A673 (cell line): ENCODE data around the gene DMD. TPM values are rescaled to one million over a fixed set of nuclear protein-coding genes. Genes with fewer than 3 reads are reported as not detected.

ENCODE experiments used
- BruUV-seq: library from RNA; stranded (reverse); fragments of 400-500 nt; replicated peaks from 2 replicates; lab custom pipeline; 2021; lab: Mats Ljungman, UMichigan
- CTCF ChIA-PET: fragments of 300-600 bp; sonication (Branson Sonifier 250); formaldehyde crosslinking; loops from one replicate; lab custom pipeline; 2022; ENCODE audit warnings: antibody characterized with exemption; lab: Charles Lee
- POLR2A ChIA-PET: fragments of 300-600 bp; sonication (Branson Sonifier 250); formaldehyde crosslinking; loops from one replicate; lab custom pipeline; 2022; ENCODE audit warnings: antibody characterized with exemption; ENCODE audit not compliant: low non-redundant PET; lab: Charles Lee
- DNase-seq: peaks from one replicate; pipeline ENCODE4 v3.0.0-alpha.2; 2015; ENCODE audit warnings: low spot score
- H3K27ac ChIP-seq: fragments of 200-600 bp; sonication (generic); 2 replicates; pipeline ENCODE4 v1.5.1; 2016; ENCODE audit warnings: mixed run types, low read depth, mild to moderate bottlenecking, mixed read lengths, antibody characterized with exemption, low read length; ENCODE audit not compliant: poor library complexity, severe bottlenecking
- H3K27me3 ChIP-seq: fragments of 200-600 bp; sonication (generic); replicated peaks from 2 replicates; pipeline ENCODE4 v1.6.1; 2017; ENCODE audit warnings: mixed run types, low read depth, mild to moderate bottlenecking, mixed read lengths, antibody characterized with exemption, low read length; ENCODE audit not compliant: insufficient read depth, poor library complexity
- H3K36me3 ChIP-seq: fragments of 200-600 bp; sonication (generic); 2 replicates; pipeline ENCODE4 v1.6.1; 2016; ENCODE audit warnings: mixed run types, mild to moderate bottlenecking, mixed read lengths, antibody characterized with exemption, low read length; ENCODE audit not compliant: insufficient read depth, poor library complexity, severe bottlenecking
- H3K4me1 ChIP-seq: fragments of 200-600 bp; sonication (generic); 2 replicates; pipeline ENCODE4 v1.6.1; 2017; ENCODE audit warnings: mixed run types, mild to moderate bottlenecking, mixed read lengths, antibody characterized with exemption, low read length; ENCODE audit not compliant: insufficient read depth, poor library complexity, severe bottlenecking
- H3K4me3 ChIP-seq: fragments of 200-600 bp; sonication (generic); 2 replicates; pipeline ENCODE4 v1.5.1; 2016; ENCODE audit warnings: low read depth, mixed run types, mild to moderate bottlenecking, mixed read lengths, low read length; ENCODE audit not compliant: poor library complexity, severe bottlenecking
- H3K9me3 ChIP-seq: fragments of 200-600 bp; sonication (generic); 2 replicates; pipeline ENCODE4 v1.6.1; 2016; ENCODE audit warnings: mixed run types, low read depth, mild to moderate bottlenecking, mixed read lengths, antibody characterized with exemption, low read length; ENCODE audit not compliant: poor library complexity, severe bottlenecking
- CTCF ChIP-seq: fragments of 300-800, 200-600 bp; sonication (generic); conservative IDR thresholded peaks from 2 replicates; pipeline ENCODE4 v1.5.1; 2017; ENCODE audit warnings: low read depth, mild to moderate bottlenecking, antibody characterized with exemption, low read length, moderate library complexity, mixed read lengths
- EZH2 ChIP-seq: fragments of 200-600 bp; sonication (generic); IDR thresholded peaks from 2 replicates; pipeline ENCODE4 v1.6.1; 2017; ENCODE audit warnings: borderline replicate concordance, low read depth, mild to moderate bottlenecking, mixed read lengths, antibody characterized with exemption, low read length; ENCODE audit not compliant: poor library complexity, severe bottlenecking
- intact Hi-C: fragments of 100-400 bp; cut with micrococcal nuclease; formaldehyde crosslinking; loops from one replicate; pipeline ENCODE4 v1.10.0; 2022; ENCODE audit not compliant: unreplicated experiment
- total RNA-seq: library from RNA; stranded (reverse); gene quantifications from 2 replicates; pipeline ENCODE4 v1.2.3, GENCODE V29; 2021

Gene DMD
- total RNA-seq, 1 experiment from 2014 or later, result 5.4 TPM

- Histone ChIP-seq H3K27ac (no peak overlapping the region), H3K36me3 (no peaks in the 10 kb centered on the region), H3K27me3 (no peaks in the 10 kb centered on the region), H3K4me3 (no peak overlapping the region), H3K9me3 (peaks cover 4% of the 10 kb centered on the region), H3K4me1 (no peaks in the 10 kb centered on the region)
- CTCF ChIA-PET, result no interaction called here
- intact Hi-C loops, result no loop called here
- TF ChIP-seq CTCF, result no peak
- no peak for TF ChIP-seq EZH2
- no peak for DNase-seq
- no TSS peak for BruUV-seq
- POLR2A ChIA-PET, result no interaction called here
These were observed 935.2 kb downstream of the DMD start for GRCh38 chrX:32276153-32276552.

- TF ChIP-seq CTCF (no peak), EZH2 (no peak)
- Histone ChIP-seq H3K4me1 (no peaks in the 10 kb centered on the region), H3K9me3 (peaks cover 4% of the 10 kb centered on the region), H3K36me3 (no peaks in the 10 kb centered on the region), H3K27ac (no peak overlapping the region), H3K27me3 (no peaks in the 10 kb centered on the region), H3K4me3 (no peak overlapping the region)
- BruUV-seq, result no TSS peak
- intact Hi-C loops, result no loop called here
- ChIA-PET CTCF (no interaction called here), POLR2A (no interaction called here)
- no peak for DNase-seq
These were observed 941.5 kb downstream of the DMD start for GRCh38 chrX:32269866-32270265.

GRCh38 chrX:32268207-32268606 lies 943.1 kb downstream of the DMD start:
- no TSS peak for BruUV-seq
- peaks cover 4% of the 10 kb centered on the region for H3K9me3 ChIP-seq
- H3K27me3 ChIP-seq, result no peaks in the 10 kb centered on the region
- ChIA-PET CTCF (no interaction called here), POLR2A (no interaction called here)
- H3K4me1 ChIP-seq, result no peaks in the 10 kb centered on the region
- no peaks in the 10 kb centered on the region for H3K36me3 ChIP-seq
- intact Hi-C loops, result no loop called here
- H3K4me3 ChIP-seq, result no peak overlapping the region
- DNase-seq, result no peak
- no peak for TF ChIP-seq CTCF
- no peak for TF ChIP-seq EZH2
- H3K27ac ChIP-seq, result no peak overlapping the region
